Neural cell (in vitro differentiated cells): Measurements from ENCODE around the gene PEMT. TPM values are rescaled to one million over a fixed set of nuclear protein-coding genes. Genes with fewer than 3 reads are reported as not detected.

Experiments
- H2AFZ ChIP-seq: fragments of 200-600, 300-800 bp; sonication (generic), shearing (Covaris generic); 2 replicates; pipeline ENCODE4 v1.6.0; 2014; ENCODE audit warnings: low read depth, mild to moderate bottlenecking, antibody characterized with exemption, low read length, moderate library complexity
- H3F3A ChIP-seq: fragments of 200-600 bp; shearing (Covaris generic); 2 replicates; pipeline ENCODE4 v1.6.1; 2016; ENCODE audit warnings: mild to moderate bottlenecking, moderate library complexity, mixed read lengths, antibody characterized with exemption, low read length; ENCODE audit not compliant: insufficient read depth, poor library complexity, severe bottlenecking
- H3K27ac ChIP-seq: fragments of 200-600, 300-800 bp; sonication (generic), shearing (Covaris generic); 2 replicates; pipeline ENCODE4 v1.5.1; 2014; ENCODE audit warnings: mild to moderate bottlenecking, low read length, moderate library complexity
- H3K27me3 ChIP-seq: fragments of 300-800, 200-600 bp; sonication (generic), shearing (Covaris generic); 2 replicates; pipeline ENCODE4 v1.6.0; 2014; ENCODE audit warnings: mild to moderate bottlenecking, low read depth, low read length, moderate library complexity; ENCODE audit not compliant: insufficient read depth
- H3K36me3 ChIP-seq: fragments of 300-800, 200-600 bp; sonication (generic), shearing (Covaris generic); 2 replicates; pipeline ENCODE4 v1.5.1; 2014; ENCODE audit warnings: mild to moderate bottlenecking, antibody characterized with exemption, low read length, moderate library complexity; ENCODE audit not compliant: insufficient read depth
- H3K4me2 ChIP-seq: fragments of 300-800, 200-600 bp; sonication (generic), shearing (Covaris generic); 2 replicates; pipeline ENCODE4 v1.6.0; 2014; ENCODE audit warnings: mild to moderate bottlenecking, low read length
- H3K4me3 ChIP-seq: fragments of 300-800, 200-600 bp; sonication (generic), shearing (Covaris generic); 2 replicates; pipeline ENCODE4 v1.5.1; 2014; ENCODE audit warnings: mild to moderate bottlenecking, low read length, moderate library complexity
- H3K79me2 ChIP-seq: fragments of 200-600 bp; shearing (Covaris generic); replicated peaks from 2 replicates; pipeline ENCODE4 v1.6.0; 2014; ENCODE audit warnings: mild to moderate bottlenecking, low read length, moderate library complexity; ENCODE audit not compliant: insufficient read depth
- H3K9ac ChIP-seq: fragments of 300-800, 200-600 bp; sonication (generic), shearing (Covaris generic); 2 replicates; pipeline ENCODE4 v1.6.1; 2016; ENCODE audit warnings: mild to moderate bottlenecking, low read length, mixed read lengths
- H3K9me2 ChIP-seq: fragments of 200-600 bp; shearing (Covaris generic); 2 replicates; pipeline ENCODE4 v1.6.1; 2016; ENCODE audit warnings: mild to moderate bottlenecking, low read length, mixed read lengths; ENCODE audit not compliant: insufficient read depth
- H3K9me3 ChIP-seq: fragments of 200-600, 300-800 bp; sonication (generic), shearing (Covaris generic); 2 replicates; pipeline ENCODE4 v1.6.1; 2016; ENCODE audit warnings: mild to moderate bottlenecking, mixed run types, low read length, moderate library complexity, mixed read lengths
- H4K20me1 ChIP-seq: fragments of 200-600 bp; shearing (Covaris generic); 2 replicates; pipeline ENCODE4 v1.6.1; 2016; ENCODE audit warnings: mild to moderate bottlenecking, mixed run types; ENCODE audit not compliant: insufficient read depth
- EP300 ChIP-seq: fragments of 450-650 bp; conservative IDR thresholded peaks from 2 replicates; pipeline ENCODE4 v1.6.1; 2014; ENCODE audit warnings: antibody characterized with exemption, mild to moderate bottlenecking, moderate library complexity; ENCODE audit not compliant: poor library complexity, severe bottlenecking
- EZH2 ChIP-seq: fragments of 200-600, 300-800 bp; shearing (Covaris generic), sonication (generic); IDR thresholded peaks from 2 replicates; pipeline ENCODE4 v1.6.1; 2014; ENCODE audit warnings: antibody characterized with exemption, low read length, borderline replicate concordance, mild to moderate bottlenecking; ENCODE audit not compliant: insufficient read depth, poor library complexity, severe bottlenecking
- MXI1 ChIP-seq: fragments of 450-650 bp; conservative IDR thresholded peaks from 2 replicates; pipeline ENCODE4 v1.6.1; 2014; ENCODE audit warnings: antibody characterized with exemption, mild to moderate bottlenecking; ENCODE audit not compliant: poor library complexity, severe bottlenecking
- POLR2AphosphoS5 ChIP-seq: IDR thresholded peaks from 2 replicates; pipeline ENCODE4 v1.6.1; 2012
- RAD21 ChIP-seq: fragments of 450-650 bp; conservative IDR thresholded peaks from 2 replicates; pipeline ENCODE4 v1.6.1; 2014; ENCODE audit warnings: antibody characterized with exemption, mild to moderate bottlenecking, moderate library complexity
- SMC3 ChIP-seq: fragments of 450-650 bp; conservative IDR thresholded peaks from 2 replicates; pipeline ENCODE4 v1.6.1; 2014; ENCODE audit warnings: antibody characterized with exemption, mild to moderate bottlenecking, moderate library complexity; ENCODE audit not compliant: poor library complexity
- TAF1 ChIP-seq: IDR thresholded peaks from 2 replicates; pipeline ENCODE4 v1.6.1; 2012; ENCODE audit warnings: low read depth
- polyA plus RNA-seq: library from polyadenylated mRNA; depleted of rRNA; stranded (reverse); fragments of >200 nt; gene quantifications from 2 replicates; pipeline ENCODE4 v1.2.3, GENCODE V29; 2014
- TF ChIP-seq, protein P1 (sequence below): fragments of 450-650 bp; IDR thresholded peaks from 2 replicates; pipeline ENCODE4 v1.5.1; 2014; ENCODE audit warnings: antibody characterized with exemption, mild to moderate bottlenecking, moderate library complexity; ENCODE audit not compliant: poor library complexity, severe bottlenecking
- TF ChIP-seq, protein P2 (sequence below): IDR thresholded peaks from 2 replicates; pipeline ENCODE4 v1.6.1; 2012; ENCODE audit warnings: borderline replicate concordance

The PEMT gene
- polyA plus RNA-seq, 1 donor from 2014 or later: 71.7 TPM

- Histone ChIP-seq H2AFZ (no peak overlapping the region), H3K27ac (no peak overlapping the region), H3K4me2 (no peak overlapping the region), H3F3A (no peaks in the 10 kb centered on the region), H3K36me3 (no peaks in the 10 kb centered on the region), H3K9me2 (no peaks in the 10 kb centered on the region), H3K4me3 (no peak overlapping the region), H3K9me3 (no peaks in the 10 kb centered on the region), H3K79me2 (no peaks in the 10 kb centered on the region), H3K27me3 (no peaks in the 10 kb centered on the region), H3K9ac (no peak overlapping the region), H4K20me1 (no peaks in the 10 kb centered on the region)
- no peak for TF ChIP-seq EZH2
- TF ChIP-seq, protein P1, sequence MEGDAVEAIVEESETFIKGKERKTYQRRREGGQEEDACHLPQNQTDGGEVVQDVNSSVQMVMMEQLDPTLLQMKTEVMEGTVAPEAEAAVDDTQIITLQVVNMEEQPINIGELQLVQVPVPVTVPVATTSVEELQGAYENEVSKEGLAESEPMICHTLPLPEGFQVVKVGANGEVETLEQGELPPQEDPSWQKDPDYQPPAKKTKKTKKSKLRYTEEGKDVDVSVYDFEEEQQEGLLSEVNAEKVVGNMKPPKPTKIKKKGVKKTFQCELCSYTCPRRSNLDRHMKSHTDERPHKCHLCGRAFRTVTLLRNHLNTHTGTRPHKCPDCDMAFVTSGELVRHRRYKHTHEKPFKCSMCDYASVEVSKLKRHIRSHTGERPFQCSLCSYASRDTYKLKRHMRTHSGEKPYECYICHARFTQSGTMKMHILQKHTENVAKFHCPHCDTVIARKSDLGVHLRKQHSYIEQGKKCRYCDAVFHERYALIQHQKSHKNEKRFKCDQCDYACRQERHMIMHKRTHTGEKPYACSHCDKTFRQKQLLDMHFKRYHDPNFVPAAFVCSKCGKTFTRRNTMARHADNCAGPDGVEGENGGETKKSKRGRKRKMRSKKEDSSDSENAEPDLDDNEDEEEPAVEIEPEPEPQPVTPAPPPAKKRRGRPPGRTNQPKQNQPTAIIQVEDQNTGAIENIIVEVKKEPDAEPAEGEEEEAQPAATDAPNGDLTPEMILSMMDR: no peak
- no peak for TF ChIP-seq TAF1
- no peak for TF ChIP-seq EP300
- TF ChIP-seq RAD21: no peak
- TF ChIP-seq SMC3: no peak
- TF ChIP-seq, protein P2, sequence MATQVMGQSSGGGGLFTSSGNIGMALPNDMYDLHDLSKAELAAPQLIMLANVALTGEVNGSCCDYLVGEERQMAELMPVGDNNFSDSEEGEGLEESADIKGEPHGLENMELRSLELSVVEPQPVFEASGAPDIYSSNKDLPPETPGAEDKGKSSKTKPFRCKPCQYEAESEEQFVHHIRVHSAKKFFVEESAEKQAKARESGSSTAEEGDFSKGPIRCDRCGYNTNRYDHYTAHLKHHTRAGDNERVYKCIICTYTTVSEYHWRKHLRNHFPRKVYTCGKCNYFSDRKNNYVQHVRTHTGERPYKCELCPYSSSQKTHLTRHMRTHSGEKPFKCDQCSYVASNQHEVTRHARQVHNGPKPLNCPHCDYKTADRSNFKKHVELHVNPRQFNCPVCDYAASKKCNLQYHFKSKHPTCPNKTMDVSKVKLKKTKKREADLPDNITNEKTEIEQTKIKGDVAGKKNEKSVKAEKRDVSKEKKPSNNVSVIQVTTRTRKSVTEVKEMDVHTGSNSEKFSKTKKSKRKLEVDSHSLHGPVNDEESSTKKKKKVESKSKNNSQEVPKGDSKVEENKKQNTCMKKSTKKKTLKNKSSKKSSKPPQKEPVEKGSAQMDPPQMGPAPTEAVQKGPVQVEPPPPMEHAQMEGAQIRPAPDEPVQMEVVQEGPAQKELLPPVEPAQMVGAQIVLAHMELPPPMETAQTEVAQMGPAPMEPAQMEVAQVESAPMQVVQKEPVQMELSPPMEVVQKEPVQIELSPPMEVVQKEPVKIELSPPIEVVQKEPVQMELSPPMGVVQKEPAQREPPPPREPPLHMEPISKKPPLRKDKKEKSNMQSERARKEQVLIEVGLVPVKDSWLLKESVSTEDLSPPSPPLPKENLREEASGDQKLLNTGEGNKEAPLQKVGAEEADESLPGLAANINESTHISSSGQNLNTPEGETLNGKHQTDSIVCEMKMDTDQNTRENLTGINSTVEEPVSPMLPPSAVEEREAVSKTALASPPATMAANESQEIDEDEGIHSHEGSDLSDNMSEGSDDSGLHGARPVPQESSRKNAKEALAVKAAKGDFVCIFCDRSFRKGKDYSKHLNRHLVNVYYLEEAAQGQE: no peak
- no peak for TF ChIP-seq POLR2AphosphoS5
- TF ChIP-seq MXI1: no peak
These were observed 65.6 kb downstream of the PEMT start for GRCh38 chr17:17525956-17526355.

GRCh38 chr17:17525311-17525710 lies 66.2 kb downstream of the PEMT start:
- H3K27ac ChIP-seq: no peak overlapping the region
- H3K79me2 ChIP-seq: no peaks in the 10 kb centered on the region
- TF ChIP-seq MXI1 (no peak), EZH2 (no peak)
- no peaks in the 10 kb centered on the region for H3K27me3 ChIP-seq
- no peaks in the 10 kb centered on the region for H3K9me2 ChIP-seq
- H2AFZ ChIP-seq: no peak overlapping the region
- no peak overlapping the region for H3K4me3 ChIP-seq
- H3K9me3 ChIP-seq: no peaks in the 10 kb centered on the region
- H3F3A ChIP-seq: no peaks in the 10 kb centered on the region
- no peak overlapping the region for H3K9ac ChIP-seq
- no peak overlapping the region for H3K4me2 ChIP-seq
- no peaks in the 10 kb centered on the region for H4K20me1 ChIP-seq
- H3K36me3 ChIP-seq: no peaks in the 10 kb centered on the region
